ENCODE measurements around the gene KLRG1.

DNA sequence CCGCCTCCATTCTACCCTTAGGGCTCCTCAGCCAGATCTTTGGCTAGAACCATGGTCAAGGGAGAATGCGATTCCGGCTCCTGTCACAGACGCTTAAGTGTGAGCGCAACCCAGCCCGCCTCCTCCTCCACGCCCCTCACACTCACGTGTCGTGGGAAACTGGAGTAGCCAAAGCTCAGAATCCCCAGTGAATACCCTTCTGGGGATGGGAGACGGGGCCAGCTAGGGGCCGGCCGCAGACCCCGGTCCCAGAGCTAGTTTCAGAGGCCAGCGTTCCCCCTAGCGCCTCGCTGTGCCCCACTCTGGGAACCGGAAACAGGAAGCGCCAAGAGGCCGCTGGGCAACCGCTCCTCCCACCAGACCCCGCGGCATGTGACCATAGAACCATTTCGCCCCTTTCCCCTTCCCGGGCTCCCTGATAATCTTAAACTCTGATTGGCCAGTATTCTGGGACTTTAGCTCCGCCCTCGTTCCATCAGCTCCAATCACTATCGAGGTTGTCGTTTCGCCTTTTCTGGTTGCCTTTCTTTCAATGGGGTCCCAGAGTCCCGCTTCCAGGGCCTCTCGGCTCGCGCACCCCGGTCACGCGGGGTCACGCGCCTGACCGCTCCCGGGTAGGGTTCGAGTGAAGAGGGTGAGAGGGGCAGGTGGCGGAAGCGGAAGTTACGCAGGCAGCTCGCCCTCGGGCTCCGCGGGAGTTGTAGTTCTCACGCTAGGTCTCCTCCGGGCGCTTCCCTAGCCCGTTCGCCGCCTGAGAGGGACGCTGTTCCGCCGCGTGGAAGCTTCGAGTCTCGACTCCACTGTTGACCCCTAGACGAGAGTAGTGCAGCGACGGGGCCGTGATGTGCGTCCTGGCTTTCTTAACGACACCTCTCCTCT is 39.8 kb upstream of the KLRG1 start, which contains the start of gene M6PR:
- TF ChIP-seq, protein P1, sequence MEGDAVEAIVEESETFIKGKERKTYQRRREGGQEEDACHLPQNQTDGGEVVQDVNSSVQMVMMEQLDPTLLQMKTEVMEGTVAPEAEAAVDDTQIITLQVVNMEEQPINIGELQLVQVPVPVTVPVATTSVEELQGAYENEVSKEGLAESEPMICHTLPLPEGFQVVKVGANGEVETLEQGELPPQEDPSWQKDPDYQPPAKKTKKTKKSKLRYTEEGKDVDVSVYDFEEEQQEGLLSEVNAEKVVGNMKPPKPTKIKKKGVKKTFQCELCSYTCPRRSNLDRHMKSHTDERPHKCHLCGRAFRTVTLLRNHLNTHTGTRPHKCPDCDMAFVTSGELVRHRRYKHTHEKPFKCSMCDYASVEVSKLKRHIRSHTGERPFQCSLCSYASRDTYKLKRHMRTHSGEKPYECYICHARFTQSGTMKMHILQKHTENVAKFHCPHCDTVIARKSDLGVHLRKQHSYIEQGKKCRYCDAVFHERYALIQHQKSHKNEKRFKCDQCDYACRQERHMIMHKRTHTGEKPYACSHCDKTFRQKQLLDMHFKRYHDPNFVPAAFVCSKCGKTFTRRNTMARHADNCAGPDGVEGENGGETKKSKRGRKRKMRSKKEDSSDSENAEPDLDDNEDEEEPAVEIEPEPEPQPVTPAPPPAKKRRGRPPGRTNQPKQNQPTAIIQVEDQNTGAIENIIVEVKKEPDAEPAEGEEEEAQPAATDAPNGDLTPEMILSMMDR (IDR thresholded peaks at IDR 0.05; ENCODE audit: low read length), result peak; percentile 53
- no peak for TF ChIP-seq EZH2 (IDR thresholded peaks at IDR 0.05; ENCODE audit: borderline replicate concordance, low read length)

Data from OCI-LY1 (cell line).